Right forelimb (tissue), 1 donor: ENCODE data around the gene TESK2.
"Not testable (repeated sequence)": the region's sequence is repeated elsewhere in the genome, so short reads cannot be mapped to it uniquely, and the experiment has no call there.

Experiments used
- DNase-seq: peaks from one replicate; pipeline ENCODE4 v3.0.0-alpha.2; 2018

The TESK2 gene

GRCh38 chr1:45364294-45364693 is 126.7 kb downstream of the TESK2 start:
- DNase-seq: no peak

- not testable (repeated sequence) for DNase-seq
Measured at GRCh38 chr1:45360981-45361380, 130.0 kb downstream of the TESK2 start.

- DNase-seq: peak; percentile 78
Measured at GRCh38 chr1:45359882-45360513, 131.0 kb downstream of the TESK2 start.

GRCh38 chr1:45356186-45356585 is 134.8 kb downstream of the TESK2 start:
- DNase-seq: no peak

GRCh38 chr1:45355683-45356082 is 135.3 kb downstream of the TESK2 start:
- DNase-seq: no peak

- DNase-seq: no peak
Measured at GRCh38 chr1:45354838-45355237, 136.1 kb downstream of the TESK2 start.

GRCh38 chr1:45353685-45354084 is 137.3 kb downstream of the TESK2 start:
- DNase-seq: no peak

GRCh38 chr1:45351508-45351907 is 139.5 kb downstream of the TESK2 start:
- DNase-seq: no peak

GRCh38 chr1:45348966-45349677 is 141.8 kb downstream of the TESK2 start:
- DNase-seq: no peak

GRCh38 chr1:45348609-45348965 is 142.4 kb downstream of the TESK2 start:
- DNase-seq: no peak

GRCh38 chr1:45348020-45348419 is 142.9 kb downstream of the TESK2 start:
- no peak for DNase-seq

- no peak for DNase-seq
Measured at GRCh38 chr1:45346473-45346872, 144.5 kb downstream of the TESK2 start.

- DNase-seq: no peak
Measured at GRCh38 chr1:45345014-45345413, 145.9 kb downstream of the TESK2 start.

GRCh38 chr1:45344499-45344898 is 146.5 kb downstream of the TESK2 start:
- DNase-seq: no peak

GRCh38 chr1:45340816-45341466 is 150.0 kb downstream of the TESK2 start:
- no peak for DNase-seq

GRCh38 chr1:45339789-45340558 is 151.0 kb downstream of the TESK2 start, which contains the start of the genes MUTYH and TOE1:
TSS of gene MUTYH (minus strand) at chr1:45340440. CDS start at chr1:45334505, 5,935 bp downstream.
TSS of gene TOE1 (plus strand) at chr1:45340170. CDS start at chr1:45340253, 83 bp downstream.
- peak; percentile 93 for DNase-seq

- DNase-seq: no peak
Measured at GRCh38 chr1:45337630-45338325, 153.2 kb downstream of the TESK2 start.

GRCh38 chr1:45335855-45336324 is 155.1 kb downstream of the TESK2 start:
- no peak for DNase-seq

- DNase-seq: no peak
Measured at GRCh38 chr1:45334308-45335245, 156.4 kb downstream of the TESK2 start.

GRCh38 chr1:45332346-45332720 is 158.6 kb downstream of the TESK2 start:
- DNase-seq: no peak
